GM12878 (cell line): ENCODE measurements around the gene P3H3. TPM values are rescaled to one million over a fixed set of nuclear protein-coding genes. Genes with fewer than 3 reads are reported as not detected.

ENCODE experiments used
- MTA2 ChIP-seq: fragments of 450-650 bp; IDR thresholded peaks from 2 replicates; pipeline ENCODE4 v1.6.1; 2016; ENCODE audit warnings: low read depth, mild to moderate bottlenecking, moderate library complexity
- MYB ChIP-seq: fragments of 150-350 bp; IDR thresholded peaks from 2 replicates; pipeline ENCODE4 v1.6.1; 2014; ENCODE audit warnings: mild to moderate bottlenecking, low read depth, low read length, borderline replicate concordance
- NFXL1 ChIP-seq: fragments of 450-650 bp; IDR thresholded peaks from 2 replicates; pipeline ENCODE4 v1.6.1; 2017; ENCODE audit warnings: antibody characterized with exemption, mild to moderate bottlenecking, borderline replicate concordance
- PKNOX1 ChIP-seq: fragments of 450-650 bp; IDR thresholded peaks from 2 replicates; pipeline ENCODE4 v1.6.1; 2016; ENCODE audit warnings: mild to moderate bottlenecking
- POLR2A ChIP-seq: IDR thresholded peaks from 2 replicates; pipeline ENCODE4 v1.6.1; 2011; ENCODE audit warnings: low read depth, mild to moderate bottlenecking, low read length
- POU2F2 ChIP-seq: IDR thresholded peaks from 3 replicates; pipeline ENCODE4 v1.6.1; 2011; ENCODE audit warnings: low read depth, mild to moderate bottlenecking, low read length, borderline replicate concordance
- SP1 ChIP-seq: IDR thresholded peaks from one replicate; pipeline ENCODE4 v1.6.1; 2011; ENCODE audit warnings: low read depth, low read length
- STAT1 ChIP-seq: fragments of 450-650 bp; conservative IDR thresholded peaks from 2 replicates; pipeline ENCODE4 v1.6.1; 2014; ENCODE audit warnings: antibody characterized with exemption, mild to moderate bottlenecking
- ZBTB11 ChIP-seq: fragments of 450-650 bp; formaldehyde crosslinking; IDR thresholded peaks from 2 replicates; pipeline ENCODE4 v1.5.0; 2022; ENCODE audit warnings: mild to moderate bottlenecking, missing genetic modification characterization
- ZNF217 ChIP-seq: fragments of 450-650 bp; IDR thresholded peaks from 2 replicates; pipeline ENCODE4 v1.6.1; 2017; ENCODE audit warnings: antibody characterized with exemption, mild to moderate bottlenecking
- ZNF592 ChIP-seq: fragments of 450-650 bp; IDR thresholded peaks from 2 replicates; pipeline ENCODE4 v1.6.1; 2017; ENCODE audit warnings: mild to moderate bottlenecking, moderate library complexity
- polyA plus RNA-seq, 11 experiments: library from polyadenylated mRNA; depleted of rRNA in 4 of 11; unstranded in 6 of 11; stranded (reverse) in 5 of 11; fragments of >200 nt; fragmentation: Nextera tagmentation in 4 of 11; fragmentation: Illumina TruSeq in 1 of 11; extraction: Ambion mirVana in 4 of 11; extraction: Trizol in 1 of 11; gene quantifications; 1 replicate in 1 of 11; 2 replicates in 10 of 11; pipeline versions ENCODE4 v1.2.1 to v1.2.3, GENCODE V29; 2011 to 2016; ENCODE audit warnings: inconsistent platforms in 2 of 11, missing spikeins in 2 of 11, low read depth in 1 of 11
- total RNA-seq, 4 experiments: library from RNA; depleted of rRNA in 3 of 4; stranded (reverse); fragments of >200 nt in 3 of 4; fragmentation: Illumina TruSeq in 1 of 4; extraction: Trizol in 1 of 4; gene quantifications; 2 replicates each; pipeline versions ENCODE4 v1.2.1 to v1.2.3, GENCODE V29; 2013 to 2021

Gene P3H3
- total and polyA plus RNA-seq, 10 of the 15 experiments (the other 5 are each of a cell fraction or from before 2014, with no cell fraction given) = 0.03 to 0.21 (median 0.05) TPM; not detected in 7

GRCh38 chr12:6828781-6829535 is 751 bp downstream of the P3H3 start (continued):
- TF ChIP-seq MTA2 = peak; percentile 22; the same call in 1 of the 2 replicates
- 0 out of 2 replicates have a peak, but pooled peaks have one; percentile 10 for TF ChIP-seq PKNOX1
- no peak for TF ChIP-seq STAT1
- TF ChIP-seq ZNF592 = no peak
- peak; percentile 57; the same call in 1 of the 2 replicates for TF ChIP-seq POLR2A
- no peak for TF ChIP-seq POU2F2
- no peak for TF ChIP-seq NFXL1
- no peak for TF ChIP-seq ZNF217
- TF ChIP-seq ZBTB11 = no peak
- peak; percentile 35 for TF ChIP-seq SP1
- no peak for TF ChIP-seq MYB
